Colonic mucosa (tissue), 4 donors: ENCODE data around the gene RIN3. TPM values are rescaled to one million over a fixed set of nuclear protein-coding genes. Genes with fewer than 3 reads are reported as not detected.
A peak's percentile ranks its signal among the peaks of the same experiment; 100 is the strongest.

ENCODE experiments used
- DNase-seq: peaks from one replicate; pipeline ENCODE4 v3.0.0-alpha.2; 2020
- H3K27ac ChIP-seq: fragments of 200-600 bp; one replicate; pipeline ENCODE4 v1.8.0; 2021
- H3K27me3 ChIP-seq: fragments of 200-600 bp; one replicate; pipeline ENCODE4 v1.8.0; 2021
- H3K36me3 ChIP-seq: fragments of 200-600 bp; one replicate; pipeline ENCODE4 v1.8.0; 2021
- H3K4me1 ChIP-seq: fragments of 200-600 bp; one replicate; pipeline ENCODE4 v1.8.0; 2021; ENCODE audit warnings: mild to moderate bottlenecking
- H3K4me3 ChIP-seq: fragments of 200-600 bp; one replicate; pipeline ENCODE4 v1.8.0; 2021
- H3K9ac ChIP-seq, 2 donors: one replicate each; pipeline ENCODE4 v1.7.0; 2013; ENCODE audit warnings: control low read depth in 2 of 2, low read depth in 2 of 2, low read length in 2 of 2
- H3K9me3 ChIP-seq: fragments of 200-600 bp; one replicate; pipeline ENCODE4 v1.8.0; 2021
- CTCF ChIP-seq: fragments of 200-600 bp; IDR thresholded peaks from one replicate; pipeline ENCODE4 v1.8.0; 2022; ENCODE audit warnings: antibody characterized with exemption, mild to moderate bottlenecking
- intact Hi-C: fragments of 100-400 bp; cut with DNase I; formaldehyde crosslinking; loops from one replicate; pipeline ENCODE4 v1.14.1; 2022
- total RNA-seq, 2 donors: library from RNA; stranded (reverse); fragmentation: NEBNext Ultra II Directional in 1 of 2; extraction: Animal tissue kit (Norgen Biotek cat#: 25700) in 1 of 2; gene quantifications; one replicate each; pipeline ENCODE4 v1.2.1, GENCODE V29; 2021
- donor health status: healthy.
- donor health status: DM: no; HTN: no; CAD: no.
- donor health status: DM: no; HTN: no; CAD: no.

RIN3 gene
- total RNA-seq, 2 donors from 2014 or later, result 18.4 to 23.2 TPM

- H3K9ac ChIP-seq, result no peak overlapping the region
- no peak overlapping the region for H3K4me3 ChIP-seq
- DNase-seq, result no peak
- no peaks in the 10 kb centered on the region for H3K27me3 ChIP-seq
- H3K9me3 ChIP-seq, result no peaks in the 10 kb centered on the region
- H3K4me1 ChIP-seq, result no peaks in the 10 kb centered on the region
- TF ChIP-seq CTCF, result no peak
- H3K36me3 ChIP-seq, result no peaks in the 10 kb centered on the region
- intact Hi-C loops, result no loop called here
- no peak overlapping the region for H3K27ac ChIP-seq
These were observed 40.2 kb upstream of the RIN3 start for GRCh38 chr14:92473261-92473968.

GRCh38 chr14:92473969-92474535 is 39.5 kb upstream of the RIN3 start:
- no peak overlapping the region for H3K4me3 ChIP-seq
- TF ChIP-seq CTCF, result no peak
- H3K27me3 ChIP-seq, result no peaks in the 10 kb centered on the region
- H3K27ac ChIP-seq, result no peak overlapping the region
- no peaks in the 10 kb centered on the region for H3K4me1 ChIP-seq
- no peak for DNase-seq
- no peaks in the 10 kb centered on the region for H3K9me3 ChIP-seq
- no peak overlapping the region for H3K9ac ChIP-seq
- no peaks in the 10 kb centered on the region for H3K36me3 ChIP-seq
- intact Hi-C loops, result no loop called here

DNA sequence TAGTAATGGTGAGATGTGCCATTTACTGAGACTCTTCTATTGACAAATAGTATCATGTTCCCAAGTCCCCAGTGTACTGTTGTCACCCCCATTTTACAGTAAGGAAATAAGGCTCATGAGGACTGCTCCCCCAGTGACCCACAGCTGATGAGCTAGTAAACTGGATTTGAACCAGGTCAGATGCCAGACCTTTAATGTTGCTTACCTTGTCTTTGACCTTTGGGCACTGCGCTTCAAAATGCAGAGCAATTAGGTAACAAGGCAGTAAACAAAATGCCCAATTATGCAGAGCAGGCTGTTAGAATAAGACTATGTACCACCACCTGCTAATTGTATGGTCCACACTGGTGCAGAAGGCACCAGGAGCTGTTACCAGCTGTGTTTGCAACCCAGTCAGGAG is 38.5 kb upstream of the RIN3 start:
- DNase-seq, result no peak
- Histone ChIP-seq H3K4me3 (no peak overlapping the region), H3K9ac (no peak overlapping the region), H3K36me3 (no peaks in the 10 kb centered on the region), H3K27ac (no peak overlapping the region), H3K27me3 (no peaks in the 10 kb centered on the region), H3K9me3 (no peaks in the 10 kb centered on the region), H3K4me1 (no peaks in the 10 kb centered on the region)
- intact Hi-C loops, result no loop called here
- no peak for TF ChIP-seq CTCF

GRCh38 chr14:92475451-92476187 is 38.0 kb upstream of the RIN3 start:
- Histone ChIP-seq H3K9me3 (no peaks in the 10 kb centered on the region), H3K9ac (no peak overlapping the region), H3K27me3 (no peaks in the 10 kb centered on the region), H3K27ac (no peak overlapping the region), H3K4me1 (no peaks in the 10 kb centered on the region), H3K36me3 (no peaks in the 10 kb centered on the region), H3K4me3 (no peak overlapping the region)
- DNase-seq, result no peak
- intact Hi-C loops, result no loop called here
- no peak for TF ChIP-seq CTCF

GRCh38 chr14:92480856-92481255 is 32.7 kb upstream of the RIN3 start:
- H3K4me1 ChIP-seq, result no peaks in the 10 kb centered on the region
- no peaks in the 10 kb centered on the region for H3K36me3 ChIP-seq
- no peaks in the 10 kb centered on the region for H3K9me3 ChIP-seq
- no peak for TF ChIP-seq CTCF
- no peak overlapping the region for H3K4me3 ChIP-seq
- intact Hi-C loops, result no loop called here
- H3K9ac ChIP-seq, result no peak overlapping the region
- DNase-seq, result peak; percentile 10
- H3K27ac ChIP-seq, result no peak overlapping the region
- no peaks in the 10 kb centered on the region for H3K27me3 ChIP-seq
